Measurements from ENCODE around the gene PASK. TPM values are rescaled to one million over a fixed set of nuclear protein-coding genes. Genes with fewer than 3 reads are reported as not detected.

Gene PASK
- polyA plus RNA-seq, 3 donors, result 2.8 to 3.7 (median 3.4) TPM

- WGBS, 3 donors, result 77 to 84% (median 82%) methylated on average over 18 of the region's 18 CpGs
- H3K27ac ChIP-seq (ENCODE audit: low read depth, low read length), result no peak overlapping the region
Measured at GRCh38 chr2:241080405-241081189, 68.7 kb downstream of the PASK start.

GRCh38 chr2:241074901-241075540 lies 74.3 kb downstream of the PASK start:
- 93 to 96% (median 96%) methylated on average over 16 of the region's 16 CpGs for WGBS, 3 donors
- H3K27ac ChIP-seq (ENCODE audit: low read depth, low read length), result no peak overlapping the region

GRCh38 chr2:241074065-241074818 lies 75.0 kb downstream of the PASK start:
- WGBS, 3 donors, result 83 to 95% (median 93%) methylated on average over 16 of the region's 16 CpGs
- no peak overlapping the region for H3K27ac ChIP-seq (ENCODE audit: low read depth, low read length)

GRCh38 chr2:241073166-241074064 lies 75.9 kb downstream of the PASK start:
- WGBS, 3 donors, result 72 to 88% (median 87%) methylated on average over 25 of the region's 25 CpGs
- no peak overlapping the region for H3K27ac ChIP-seq (ENCODE audit: low read depth, low read length)

- no peak overlapping the region for H3K27ac ChIP-seq (ENCODE audit: low read depth, low read length)
- 67 to 91% (median 85%) methylated on average over 14 of the region's 14 CpGs for WGBS, 3 donors
Measured at GRCh38 chr2:241072553-241073165, 76.6 kb downstream of the PASK start.

- 86 to 88% (median 87%) methylated on average over 9 of the region's 9 CpGs for WGBS, 3 donors
- no peak overlapping the region for H3K27ac ChIP-seq (ENCODE audit: low read depth, low read length)
Measured at GRCh38 chr2:241072151-241072550, 77.1 kb downstream of the PASK start.

- no peak overlapping the region for H3K27ac ChIP-seq (ENCODE audit: low read depth, low read length)
- WGBS, 3 donors, result 82 to 94% (median 90%) methylated on average over 23 to 25 of the region's 25 CpGs
Measured at GRCh38 chr2:241071677-241072111, 77.6 kb downstream of the PASK start.

GRCh38 chr2:241070811-241071676 lies 78.2 kb downstream of the PASK start:
- WGBS, 3 donors, result 83 to 86% (median 86%) methylated on average over 25 to 30 of the region's 31 CpGs

GRCh38 chr2:241070361-241070760 lies 78.9 kb downstream of the PASK start:
- 85 to 89% (median 88%) methylated on average over 13 of the region's 13 CpGs for WGBS, 3 donors
- H3K27ac ChIP-seq (ENCODE audit: low read depth, low read length), result no peak overlapping the region

More at GRCh38 chr2:241070811-241071676, 78.2 kb downstream of the PASK start:
- no peak overlapping the region for H3K27ac ChIP-seq (ENCODE audit: low read depth, low read length)

- WGBS, 3 donors, result 55 to 88% (median 85%) methylated on average over 26 of the region's 26 CpGs
Measured at GRCh38 chr2:241069821-241070281, 79.4 kb downstream of the PASK start.

GRCh38 chr2:241068942-241069810 lies 80.1 kb downstream of the PASK start:
- no peak overlapping the region for H3K27ac ChIP-seq (ENCODE audit: low read depth, low read length)
- 93 to 95% (median 93%) methylated on average over 25 to 28 of the region's 28 CpGs for WGBS, 3 donors

More at GRCh38 chr2:241069821-241070281, 79.4 kb downstream of the PASK start:
- H3K27ac ChIP-seq (ENCODE audit: low read depth, low read length), result no peak overlapping the region

- H3K27ac ChIP-seq (ENCODE audit: low read depth, low read length), result no peak overlapping the region
- WGBS, 3 donors, result 83 to 89% (median 83%) methylated on average over 25 of the region's 25 CpGs
Measured at GRCh38 chr2:241068136-241068941, 80.9 kb downstream of the PASK start.

- 90 to 93% (median 93%) methylated on average over 21 of the region's 21 CpGs for WGBS, 3 donors
- no peak overlapping the region for H3K27ac ChIP-seq (ENCODE audit: low read depth, low read length)
Measured at GRCh38 chr2:241067501-241068135, 81.7 kb downstream of the PASK start.

GRCh38 chr2:241066893-241067341 lies 82.4 kb downstream of the PASK start:
- H3K27ac ChIP-seq (ENCODE audit: low read depth, low read length), result no peak overlapping the region
- WGBS, 3 donors, result 86 to 90% (median 86%) methylated on average over 15 of the region's 15 CpGs

Measured in adipose tissue (tissue), 3 donors.